WI38 (cell line): ENCODE measurements around the gene GPR39.

ENCODE experiments used
- H3K4me3 ChIP-seq: 2 replicates; pipeline ENCODE4 v1.5.1; 2011; ENCODE audit warnings: low read depth, mild to moderate bottlenecking, control low read depth, low read length
- TF ChIP-seq, protein P1 (sequence below): IDR thresholded peaks from 2 replicates; pipeline ENCODE4 v1.5.1; 2012; ENCODE audit warnings: low read depth, mild to moderate bottlenecking, control low read depth, low read length

The GPR39 gene

DNA sequence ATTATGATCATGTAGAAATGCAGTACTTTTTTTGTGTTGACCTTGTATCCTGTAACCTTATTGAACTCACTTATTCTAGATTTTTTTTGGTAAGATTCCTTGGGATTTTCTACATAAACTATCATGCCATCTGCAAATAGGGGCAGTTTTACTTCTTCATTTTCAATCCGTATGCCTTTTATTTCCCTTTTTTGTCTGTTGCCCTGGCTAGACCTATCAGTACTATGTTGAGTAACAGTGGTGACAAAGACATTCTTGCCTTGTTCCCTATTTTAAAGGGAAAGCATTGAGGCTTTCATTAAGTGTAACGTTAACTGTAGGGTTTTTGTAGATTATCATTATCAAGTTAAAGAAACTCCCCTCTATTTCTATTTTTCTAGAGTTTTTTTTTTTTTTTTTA is 161.1 kb downstream of the GPR39 start:
- TF ChIP-seq, protein P1, sequence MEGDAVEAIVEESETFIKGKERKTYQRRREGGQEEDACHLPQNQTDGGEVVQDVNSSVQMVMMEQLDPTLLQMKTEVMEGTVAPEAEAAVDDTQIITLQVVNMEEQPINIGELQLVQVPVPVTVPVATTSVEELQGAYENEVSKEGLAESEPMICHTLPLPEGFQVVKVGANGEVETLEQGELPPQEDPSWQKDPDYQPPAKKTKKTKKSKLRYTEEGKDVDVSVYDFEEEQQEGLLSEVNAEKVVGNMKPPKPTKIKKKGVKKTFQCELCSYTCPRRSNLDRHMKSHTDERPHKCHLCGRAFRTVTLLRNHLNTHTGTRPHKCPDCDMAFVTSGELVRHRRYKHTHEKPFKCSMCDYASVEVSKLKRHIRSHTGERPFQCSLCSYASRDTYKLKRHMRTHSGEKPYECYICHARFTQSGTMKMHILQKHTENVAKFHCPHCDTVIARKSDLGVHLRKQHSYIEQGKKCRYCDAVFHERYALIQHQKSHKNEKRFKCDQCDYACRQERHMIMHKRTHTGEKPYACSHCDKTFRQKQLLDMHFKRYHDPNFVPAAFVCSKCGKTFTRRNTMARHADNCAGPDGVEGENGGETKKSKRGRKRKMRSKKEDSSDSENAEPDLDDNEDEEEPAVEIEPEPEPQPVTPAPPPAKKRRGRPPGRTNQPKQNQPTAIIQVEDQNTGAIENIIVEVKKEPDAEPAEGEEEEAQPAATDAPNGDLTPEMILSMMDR = no peak
- no peak overlapping the region for H3K4me3 ChIP-seq

DNA sequence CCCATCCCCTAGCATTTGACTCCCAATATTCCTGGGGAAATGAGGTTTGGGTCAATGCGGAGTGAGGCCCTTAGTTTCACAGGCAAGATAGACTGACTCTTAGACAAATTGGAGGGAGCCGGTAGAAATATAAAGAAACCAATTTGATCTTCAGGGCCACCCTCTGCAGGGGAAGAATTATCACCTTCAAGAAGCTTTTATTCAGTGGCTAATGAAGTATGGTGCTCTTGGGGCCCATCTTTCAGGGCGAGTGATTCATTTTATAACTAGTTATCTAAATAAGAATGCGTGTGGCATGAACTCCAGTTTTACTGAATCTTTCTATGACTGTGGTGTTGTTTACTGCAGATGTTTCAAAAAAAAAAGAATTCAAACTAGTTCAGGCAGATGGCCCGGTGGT is 165.0 kb downstream of the GPR39 start:
- TF ChIP-seq, protein P1 = no peak
- no peak overlapping the region for H3K4me3 ChIP-seq

DNA sequence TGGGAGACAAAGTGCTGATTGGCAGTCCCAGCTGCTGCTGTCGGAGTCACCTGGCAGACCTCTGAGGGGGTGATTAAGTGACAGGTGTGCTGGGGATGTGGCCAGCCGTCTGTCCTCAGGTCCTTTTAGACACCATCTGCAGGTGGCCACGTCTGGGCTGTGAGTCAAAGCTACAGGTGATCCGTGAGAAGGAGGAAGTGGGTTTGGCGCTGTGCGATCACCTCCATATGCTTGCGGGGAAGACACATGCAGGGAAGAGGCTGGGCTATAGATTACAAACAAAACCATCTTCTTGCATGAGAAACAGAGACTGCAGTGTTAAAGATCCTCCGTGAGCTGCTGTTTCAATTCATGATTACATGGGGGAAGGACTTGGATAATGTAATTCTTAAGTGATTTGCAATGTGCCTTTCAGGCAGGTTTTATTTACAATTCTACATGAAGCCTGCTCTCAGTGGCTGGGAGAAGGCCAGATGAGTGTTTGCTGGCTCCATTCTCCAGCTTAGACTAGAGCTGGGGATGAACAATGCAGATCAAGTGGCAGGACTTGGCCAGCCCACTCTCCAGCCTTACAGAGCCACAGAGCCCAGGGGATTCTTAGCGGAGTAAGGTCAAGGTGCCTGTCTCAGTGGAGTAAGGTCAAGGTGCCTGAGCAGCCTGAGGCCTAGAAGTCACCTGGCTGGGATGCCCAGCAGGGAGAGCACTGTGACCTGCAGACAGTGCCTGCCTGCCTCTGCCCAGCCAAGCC is 165.6 kb downstream of the GPR39 start:
- H3K4me3 ChIP-seq = no peak overlapping the region
- TF ChIP-seq, protein P1 = no peak

DNA sequence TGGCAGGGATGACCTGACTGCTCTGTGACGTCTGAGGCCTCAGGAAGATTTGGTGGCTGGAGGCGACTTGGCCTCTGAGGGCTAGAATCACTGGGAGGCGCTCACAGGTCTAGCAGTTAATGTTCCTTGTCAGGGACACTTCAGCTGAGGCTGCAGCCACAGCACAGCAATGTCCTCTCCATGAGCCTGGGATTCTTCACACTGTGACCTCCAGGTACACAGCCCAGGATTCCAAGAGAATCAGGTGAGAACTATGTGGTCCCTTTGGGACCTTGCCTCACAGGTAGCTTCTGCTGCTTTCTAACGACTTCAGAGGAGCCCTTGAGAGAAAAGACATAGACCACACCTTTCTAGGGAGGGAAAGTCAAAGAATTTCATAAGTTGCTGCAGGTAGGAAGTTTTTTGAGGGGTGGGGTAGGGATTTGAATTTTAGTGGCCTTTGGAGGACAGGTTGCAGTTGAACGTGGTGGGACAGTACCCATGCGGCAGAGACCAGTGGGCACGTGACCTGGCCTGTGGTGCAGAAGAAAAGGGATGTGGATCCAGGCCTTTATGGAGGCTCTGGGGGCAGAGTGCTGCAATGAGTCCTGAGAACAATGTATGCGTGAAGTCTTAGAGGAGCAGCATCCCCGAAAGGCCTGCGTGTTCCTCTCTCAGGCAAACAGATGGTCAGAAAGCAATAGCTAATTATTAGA is 167.2 kb downstream of the GPR39 start:
- H3K4me3 ChIP-seq = no peak overlapping the region
- TF ChIP-seq, protein P1 = no peak

DNA sequence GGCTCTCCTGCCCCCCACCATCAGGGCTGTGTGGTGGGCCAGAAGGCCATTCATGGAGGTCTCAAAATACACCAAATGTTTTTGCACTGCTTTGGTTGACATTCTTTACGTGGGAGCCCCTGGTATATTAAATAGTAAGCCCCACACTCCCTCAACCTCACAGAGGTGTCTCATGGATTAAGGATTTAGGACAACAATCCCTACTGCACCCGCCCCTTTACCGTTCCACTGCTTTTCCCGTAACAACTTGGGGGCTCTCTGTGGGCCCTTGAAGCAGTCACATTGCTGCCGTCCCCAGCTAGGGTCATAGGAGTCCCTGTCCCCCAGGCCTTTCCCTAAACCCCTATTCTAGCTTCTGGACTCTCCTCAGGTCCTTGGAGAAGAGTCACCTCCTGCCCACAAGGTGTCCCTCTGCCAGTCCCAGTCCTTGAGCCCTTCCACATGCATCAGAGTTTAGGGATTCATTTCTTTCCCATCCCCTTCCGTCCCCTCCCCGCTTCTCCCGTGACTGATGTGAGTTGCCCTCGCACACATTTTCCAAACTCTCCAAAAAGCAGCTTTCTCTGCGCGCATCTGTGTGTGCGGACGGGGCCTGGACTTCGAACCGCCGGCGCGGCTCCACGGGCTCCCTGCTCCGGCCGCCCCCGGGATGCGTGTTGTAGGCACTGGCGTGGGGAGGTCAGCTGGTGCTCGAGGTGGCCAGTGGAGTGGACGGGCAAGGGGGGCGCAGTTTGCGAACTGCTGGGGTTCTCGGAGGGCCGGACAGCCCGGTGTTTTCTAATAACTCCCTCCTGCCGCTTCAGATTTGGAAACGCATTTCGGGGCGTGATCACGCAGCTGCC is 168.6 kb downstream of the GPR39 start:
- H3K4me3 ChIP-seq = no peak overlapping the region
- TF ChIP-seq, protein P1 = no peak

DNA sequence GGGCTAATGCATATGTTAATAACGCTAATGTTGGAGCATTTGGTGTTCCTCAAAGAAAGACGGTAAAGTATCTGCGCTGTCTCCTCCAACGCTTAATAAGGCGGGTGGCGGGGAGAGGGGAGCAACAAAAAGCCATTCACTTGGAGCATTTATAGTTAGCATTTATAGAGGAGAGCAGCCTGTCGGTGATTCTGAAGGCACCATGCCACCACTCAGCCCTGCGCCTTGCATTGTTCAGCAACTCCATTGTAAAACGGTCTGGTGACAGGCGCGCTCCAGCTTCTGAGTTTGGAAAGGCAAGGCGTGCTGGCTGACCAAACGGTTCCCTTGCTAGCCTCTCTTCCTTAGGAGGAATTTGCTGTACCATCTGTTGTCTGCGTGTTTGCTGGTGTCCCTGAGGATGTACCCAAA is 169.5 kb downstream of the GPR39 start:
- no peak overlapping the region for H3K4me3 ChIP-seq
- TF ChIP-seq, protein P1 = no peak

DNA sequence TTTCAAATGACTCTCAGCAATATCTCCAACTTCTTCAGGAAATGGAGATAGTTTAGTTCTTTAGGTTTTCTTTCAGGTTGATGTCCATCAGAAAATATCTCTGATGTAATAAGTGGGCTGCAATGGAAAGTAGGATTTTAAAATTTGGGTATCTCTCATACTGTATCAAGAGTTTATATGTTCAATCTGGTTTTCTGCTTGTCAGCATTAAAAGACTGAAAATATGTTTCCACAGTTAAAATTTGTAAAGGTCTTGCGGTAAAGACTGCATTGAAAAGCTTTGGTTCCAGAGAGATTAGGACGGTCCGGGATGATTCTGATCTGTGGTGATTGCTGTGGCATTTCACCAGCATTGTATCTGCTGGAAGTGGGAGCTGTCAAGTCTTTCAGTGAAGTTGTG is 170.2 kb downstream of the GPR39 start:
- H3K4me3 ChIP-seq = no peak overlapping the region
- TF ChIP-seq, protein P1 = no peak
